HG02885 (cell line): Measurements from ENCODE around the gene CDH20.

Experiments
- ATAC-seq: cut with Tn5 transposase; IDR thresholded peaks from one replicate; pipeline ENCODE4 v1.9.1; 2021; ENCODE audit warnings: mild to moderate bottlenecking; ENCODE audit not compliant: unreplicated experiment, poor library complexity

Gene CDH20

GRCh38 chr18:61497422-61497821 is 164.2 kb downstream of the CDH20 start:
- no peak for ATAC-seq

GRCh38 chr18:61502472-61502871 is 169.2 kb downstream of the CDH20 start:
- ATAC-seq: peak; percentile 75

- no peak for ATAC-seq
These were observed 170.5 kb downstream of the CDH20 start for GRCh38 chr18:61503688-61504087.

GRCh38 chr18:61528961-61529360 is 195.7 kb downstream of the CDH20 start:
- ATAC-seq: no peak

GRCh38 chr18:61530681-61531080 is 197.5 kb downstream of the CDH20 start:
- no peak for ATAC-seq

GRCh38 chr18:61531182-61531581 is 198.0 kb downstream of the CDH20 start:
- no peak for ATAC-seq

- ATAC-seq: no peak
These were observed 198.7 kb downstream of the CDH20 start for GRCh38 chr18:61531891-61532290.

GRCh38 chr18:61535401-61535800 is 202.2 kb downstream of the CDH20 start:
- ATAC-seq: no peak

- ATAC-seq: no peak
These were observed 208.4 kb downstream of the CDH20 start for GRCh38 chr18:61541673-61542072.

GRCh38 chr18:61542596-61542995 is 209.4 kb downstream of the CDH20 start:
- ATAC-seq: no peak

GRCh38 chr18:61543518-61543917 is 210.3 kb downstream of the CDH20 start:
- no peak for ATAC-seq

GRCh38 chr18:61544178-61544577 is 210.9 kb downstream of the CDH20 start:
- no peak for ATAC-seq

- no peak for ATAC-seq
These were observed 212.3 kb downstream of the CDH20 start for GRCh38 chr18:61545281-61546245.

GRCh38 chr18:61546590-61546989 is 213.4 kb downstream of the CDH20 start:
- no peak for ATAC-seq

- no peak for ATAC-seq
These were observed 216.2 kb downstream of the CDH20 start for GRCh38 chr18:61549416-61549815.

GRCh38 chr18:61549889-61550288 is 216.7 kb downstream of the CDH20 start:
- ATAC-seq: no peak

- ATAC-seq: peak; percentile 87
These were observed 218.4 kb downstream of the CDH20 start for GRCh38 chr18:61551586-61551985.

GRCh38 chr18:61553045-61553659 is 219.9 kb downstream of the CDH20 start:
- ATAC-seq: no peak

- ATAC-seq: no peak
These were observed 221.0 kb downstream of the CDH20 start for GRCh38 chr18:61554117-61554776.

- no peak for ATAC-seq
These were observed 221.7 kb downstream of the CDH20 start for GRCh38 chr18:61554946-61555361.

GRCh38 chr18:61556316-61556715 is 223.1 kb downstream of the CDH20 start:
- no peak for ATAC-seq
